DMS79 treated with DMSO at 0.1 percent for 48 hours (cell line): ENCODE data around the gene FAM13A.
"Not testable (repeated sequence)": the region's sequence is repeated elsewhere in the genome, so short reads cannot be mapped to it uniquely, and the experiment has no call there.

Source experiments
- DNase-seq: peaks from one replicate; lab custom pipeline; 2025; lab: John Stamatoyannopoulos, UW

Gene FAM13A

GRCh38 chr4:89056953-89057398, at the start of gene FAM13A:
Gene FAM13A (minus strand): TSS chr4:89057185. CDS start chr4:89056964, 221 bp downstream.
- peak; percentile 98 for DNase-seq

- DNase-seq = no peak
Observed at GRCh38 chr4:89105726-89106125, 48.7 kb upstream of the FAM13A start.

- no peak for DNase-seq
Observed at GRCh38 chr4:89101256-89102161, 44.5 kb upstream of the FAM13A start.

DNA sequence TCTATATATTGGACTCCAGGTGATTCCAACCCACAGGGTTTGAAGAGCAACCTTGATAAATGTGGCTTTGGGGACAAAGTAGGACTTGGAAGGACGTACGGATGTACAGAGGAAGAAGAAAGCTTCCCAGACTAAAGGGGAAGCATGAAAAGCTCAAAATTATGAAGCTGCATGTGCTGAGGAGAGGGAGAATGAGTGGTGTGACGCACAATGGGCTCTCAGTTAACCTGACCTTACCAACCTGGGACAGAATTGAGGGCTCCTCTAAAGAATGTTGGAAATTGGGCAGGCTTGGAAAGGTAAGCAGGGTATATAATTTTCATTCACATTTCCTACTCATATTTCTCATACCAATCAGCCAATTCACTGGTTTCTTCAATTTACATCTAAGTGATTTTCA, 43.9 kb upstream of the FAM13A start:
- DNase-seq = no peak

DNA sequence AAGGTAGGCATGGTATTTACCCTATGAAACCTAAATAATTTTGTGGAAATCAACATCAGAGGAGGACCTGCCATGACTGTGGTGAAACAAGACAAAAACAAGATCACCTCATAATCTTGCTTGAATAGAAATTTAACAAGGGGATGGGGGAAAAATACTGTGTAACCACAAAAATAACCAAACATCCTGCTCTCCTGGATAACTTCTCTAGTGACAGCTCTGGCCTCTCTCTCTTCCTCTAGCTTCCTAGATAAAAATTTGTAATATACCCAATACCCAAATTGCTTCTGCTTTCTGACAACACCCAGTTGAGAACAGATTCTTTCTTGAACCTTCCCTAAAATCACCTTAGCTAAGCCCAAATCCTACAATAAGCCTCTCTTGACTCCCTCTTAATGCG, 42.5 kb upstream of the FAM13A start:
- no peak for DNase-seq

DNA sequence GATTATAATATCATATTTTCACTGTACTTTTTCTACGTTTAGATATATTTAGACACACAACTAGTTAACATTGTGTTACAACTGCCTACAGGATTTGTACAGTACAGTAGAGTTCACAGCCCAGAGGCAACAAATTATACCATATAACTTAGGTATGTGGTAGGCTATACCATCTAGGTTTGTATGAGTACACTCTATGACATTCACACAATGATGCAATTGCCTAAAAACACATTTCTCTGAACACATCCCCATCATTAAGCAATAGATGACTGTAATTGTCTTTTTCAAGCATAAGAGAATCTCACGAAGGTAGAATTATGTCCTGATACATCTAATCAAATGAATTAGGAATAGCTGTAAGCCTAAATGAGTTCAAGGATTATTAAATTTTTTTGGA, 42.0 kb upstream of the FAM13A start:
- no peak for DNase-seq

- DNase-seq = no peak
Observed at GRCh38 chr4:89078300-89078699, 21.3 kb upstream of the FAM13A start.

GRCh38 chr4:89077761-89078160, 20.8 kb upstream of the FAM13A start:
- DNase-seq = no peak

- DNase-seq = no peak
Observed at GRCh38 chr4:89072921-89073320, 15.9 kb upstream of the FAM13A start.

DNA sequence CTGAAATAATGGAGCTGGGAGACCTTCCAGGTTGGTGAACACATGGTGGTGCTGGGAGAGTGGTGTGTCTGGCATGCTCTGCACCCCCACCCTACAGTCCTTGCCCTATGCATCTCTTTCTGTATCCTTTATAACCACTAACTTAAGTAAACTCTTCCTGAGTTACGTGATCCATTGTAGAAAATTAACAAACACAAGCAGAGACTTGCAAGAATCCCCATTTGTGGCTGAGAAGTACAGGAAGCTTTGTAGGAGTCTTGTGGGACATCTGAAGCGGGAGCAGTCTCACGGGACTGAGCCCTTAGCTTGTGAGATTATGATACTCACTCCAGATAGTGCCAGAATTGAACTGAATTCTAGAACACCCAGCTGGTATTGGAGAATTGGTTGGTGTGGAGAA, 14.3 kb upstream of the FAM13A start:
- DNase-seq = no peak

DNA sequence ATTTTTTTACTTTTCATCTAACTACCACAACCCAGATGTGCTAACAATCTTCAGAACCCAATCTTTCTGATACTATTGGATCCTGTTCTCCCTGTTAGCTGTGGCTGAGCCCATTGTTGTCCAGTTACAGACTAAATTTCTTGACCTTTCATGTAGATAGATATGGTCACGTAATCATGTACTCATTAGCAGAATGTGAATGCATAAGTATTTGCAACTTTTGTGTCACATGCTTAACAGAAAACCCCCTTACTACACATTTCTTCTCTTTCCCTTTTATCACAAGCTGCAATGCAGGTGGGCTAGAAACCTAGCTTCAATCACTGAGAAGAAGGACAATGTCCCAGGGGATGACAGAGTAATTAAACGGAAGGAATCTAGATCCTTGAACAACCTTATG, 13.1 kb upstream of the FAM13A start:
- DNase-seq = no peak

DNA sequence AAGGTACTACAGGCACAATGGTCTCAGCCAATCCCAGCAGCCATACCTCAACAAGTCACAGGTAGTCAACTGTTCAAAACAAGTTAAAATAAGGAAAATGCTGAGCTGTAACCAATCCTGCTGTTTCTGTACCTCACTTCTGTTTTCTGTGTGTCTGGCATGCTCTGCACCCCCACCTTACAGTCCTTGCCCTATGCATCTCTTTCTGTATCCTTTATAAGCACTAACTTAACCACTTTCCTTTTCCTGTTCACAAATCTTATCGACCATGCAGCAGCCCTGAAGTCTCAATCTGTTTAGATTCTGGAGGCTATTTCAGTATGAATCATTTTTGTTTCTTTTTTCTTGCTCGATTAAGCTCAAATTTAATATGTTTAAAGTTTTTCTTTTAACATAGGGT, 12.5 kb upstream of the FAM13A start:
- no peak for DNase-seq

GRCh38 chr4:89067417-89067816, 10.4 kb upstream of the FAM13A start:
- DNase-seq = no peak

DNA sequence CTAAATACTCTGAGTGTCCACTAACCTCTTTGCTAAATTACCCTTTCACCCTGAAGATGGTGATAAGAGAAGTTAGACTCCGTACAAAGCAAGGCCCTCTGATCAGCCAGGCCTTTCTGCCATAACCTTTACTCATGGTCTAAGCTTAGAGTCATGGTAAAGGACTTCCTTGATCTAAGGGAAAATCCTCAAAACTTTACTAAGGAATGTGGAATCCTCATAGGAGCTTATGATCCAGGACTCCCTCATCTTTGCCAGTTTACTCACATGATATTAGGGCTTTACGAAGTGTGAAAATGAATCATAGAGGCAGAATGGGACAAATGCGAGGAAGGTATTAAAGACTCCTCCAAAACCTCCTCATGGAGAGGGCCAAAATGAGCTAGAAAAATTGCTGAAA, 7.9 kb upstream of the FAM13A start:
- no peak for DNase-seq

GRCh38 chr4:89057844-89058243, 859 bp upstream of the FAM13A start:
- not testable (repeated sequence) for DNase-seq

- no peak for DNase-seq
Observed at GRCh38 chr4:89056292-89056952, 563 bp downstream of the FAM13A start.

DNA sequence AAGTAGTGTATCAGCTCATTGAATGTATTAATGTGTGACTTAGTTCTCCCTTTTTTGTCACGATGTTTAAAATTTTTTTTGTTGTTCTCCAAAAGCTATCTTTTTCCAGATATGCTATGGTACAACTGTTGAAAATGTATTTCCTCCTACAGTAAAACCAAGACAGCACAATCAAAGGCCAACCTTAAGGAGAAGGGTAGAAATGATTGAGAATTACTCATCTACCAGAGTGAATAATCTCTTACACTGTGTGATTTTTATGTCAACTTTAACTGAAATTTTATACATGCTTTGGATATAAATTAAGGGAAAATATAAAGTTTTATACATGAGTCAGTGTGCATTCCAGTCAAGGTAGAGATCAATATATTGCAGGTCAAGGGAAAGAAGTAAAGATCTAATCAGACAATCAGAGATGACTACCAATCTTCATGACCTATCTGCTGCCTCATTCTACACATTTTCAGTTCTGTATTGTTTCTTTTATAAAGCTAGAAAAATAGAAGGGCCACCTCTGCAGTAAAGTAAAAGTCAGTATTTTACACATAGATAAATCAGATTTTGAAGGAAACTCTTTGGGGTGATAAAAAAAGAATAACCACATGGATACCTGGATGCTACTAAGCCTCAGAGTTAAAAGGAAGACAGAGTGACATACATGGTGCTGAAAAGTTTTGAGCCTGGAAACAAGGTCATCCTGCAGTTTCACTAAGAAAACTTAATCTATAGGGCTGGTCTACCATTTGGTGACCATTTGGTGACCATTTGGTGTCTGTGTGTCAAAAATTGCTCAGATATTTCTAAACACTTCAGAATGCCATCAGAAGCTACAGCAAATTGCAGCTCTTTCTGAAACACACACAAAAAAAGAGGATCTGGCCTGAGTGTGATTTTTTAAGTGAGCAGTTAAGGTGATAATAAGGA, 1.6 kb downstream of the FAM13A start:
- no peak for DNase-seq

DNA sequence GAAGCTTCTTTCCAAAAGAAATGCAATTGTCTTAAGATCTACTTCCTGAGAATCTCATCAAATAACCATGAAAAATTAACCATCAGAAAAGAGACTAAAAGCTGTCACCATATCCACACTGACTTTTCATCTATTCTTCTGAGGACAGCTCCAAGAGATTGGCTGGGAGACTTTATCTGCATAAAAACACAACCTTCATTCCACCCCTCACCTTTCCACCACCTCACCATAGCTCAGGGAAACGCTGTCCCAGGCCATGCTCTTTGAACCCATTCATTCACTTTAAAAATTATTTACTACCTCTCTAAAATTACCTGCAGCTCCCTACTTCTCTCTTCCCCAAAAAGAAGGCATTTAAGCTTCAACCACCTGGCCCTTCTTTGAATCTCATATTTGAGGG, 2.4 kb downstream of the FAM13A start:
- DNase-seq = no peak

- DNase-seq = no peak
Observed at GRCh38 chr4:89049853-89050252, 7.1 kb downstream of the FAM13A start.

GRCh38 chr4:89048906-89049601, 7.9 kb downstream of the FAM13A start:
- DNase-seq = no peak

- DNase-seq = no peak
Observed at GRCh38 chr4:89044147-89044900, 12.7 kb downstream of the FAM13A start.
